ENCODE results near the gene ZGLP1. TPM values are rescaled to one million over a fixed set of nuclear protein-coding genes. Genes with fewer than 3 reads are reported as not detected.

Gene ZGLP1
- total and polyA plus RNA-seq, 10 donors = 2.7 to 24.1 (median 4.2) TPM

- 8 to 48% (median 27%) methylated on average over 14 to 25 of the region's 25 CpGs for WGBS, 5 donors
- intact Hi-C loops (cut with DNase I; ENCODE audit: low total_unique reads) = no loop called here
- no peak for DNase-seq
- Histone ChIP-seq H3K4me1 (peaks cover 45 to 76% (median 64%) of the 10 kb centered on the region in 6 donors), H3K9me3 (no peaks in the 10 kb centered on the region), H3K36me3 (no peaks in the 10 kb centered on the region), H3K27ac (no peak overlapping the region), H3K27me3 (replicated peaks in 1 of 7) (peaks cover 19 to 95% (median 76%) of the 10 kb centered on the region in 7 donors), H3K4me3 (no peak overlapping the region)
- TF ChIP-seq POLR2AphosphoS5 (IDR thresholded peaks at IDR 0.05) = peak in 1 of 3 donors; percentile 52
- TF ChIP-seq POLR2A (IDR thresholded peaks at IDR 0.05) = no peak
- TF ChIP-seq CTCF (IDR thresholded peaks at IDR 0.05 in 8 of 11, conservative IDR thresholded peaks at IDR 0.05 in 3 of 11) = no peak
These were observed 15.3 kb downstream of the ZGLP1 start for GRCh38 chr19:10294368-10294697.

- Histone ChIP-seq H3K4me3 (peak overlapping the region in 1 of 8 donors; percentile 70), H3K9me3 (no peaks in the 10 kb centered on the region), H3K27ac (no peak overlapping the region), H3K4me1 (peaks cover 50 to 80% (median 69%) of the 10 kb centered on the region in 6 donors), H3K27me3 (replicated peaks in 1 of 7) (peaks cover 20 to 99% (median 82%) of the 10 kb centered on the region in 7 donors), H3K36me3 (no peaks in the 10 kb centered on the region)
- WGBS, 5 donors = 16 to 32% (median 29%) methylated on average over 15 to 49 of the region's 49 CpGs
- TF ChIP-seq CTCF (IDR thresholded peaks at IDR 0.05 in 8 of 11, conservative IDR thresholded peaks at IDR 0.05 in 3 of 11) = no peak
- TF ChIP-seq POLR2A (IDR thresholded peaks at IDR 0.05) = no peak
- no peak for TF ChIP-seq POLR2AphosphoS5 (IDR thresholded peaks at IDR 0.05)
- intact Hi-C loops (cut with DNase I; ENCODE audit: low total_unique reads) = no loop called here
- no peak for DNase-seq
These were observed 15.8 kb downstream of the ZGLP1 start for GRCh38 chr19:10293637-10294367.

GRCh38 chr19:10292789-10293636, 16.6 kb downstream of the ZGLP1 start:
- intact Hi-C loops (cut with DNase I; ENCODE audit: low total_unique reads) = no loop called here
- DNase-seq = no peak
- Histone ChIP-seq H3K4me1 (peaks cover 55 to 87% (median 77%) of the 10 kb centered on the region in 6 donors), H3K27ac (peak overlapping the region in 1 of 8 donors; percentile 4), H3K27me3 (replicated peaks in 1 of 7) (peaks cover 20 to 99% (median 90%) of the 10 kb centered on the region in 7 donors), H3K9me3 (no peaks in the 10 kb centered on the region), H3K4me3 (peak overlapping the region in 7 of 8 donors; percentile 28 to 70 (median 44)), H3K36me3 (no peaks in the 10 kb centered on the region)
- 17 to 35% (median 27%) methylated on average over 30 to 56 of the region's 56 CpGs for WGBS, 5 donors
- no peak for TF ChIP-seq CTCF (IDR thresholded peaks at IDR 0.05 in 8 of 11, conservative IDR thresholded peaks at IDR 0.05 in 3 of 11)
- TF ChIP-seq POLR2A (IDR thresholded peaks at IDR 0.05) = no peak
- TF ChIP-seq POLR2AphosphoS5 (IDR thresholded peaks at IDR 0.05) = peak in 1 of 3 donors; percentile 11
